SK-N-SH treated with all-trans-retinoic acid at 6 μM for 48 hours (cell line): ENCODE results near the gene EPN2.

Source experiments
- ATAC-seq: fragments of 200-7000 bp; cut with Tn5 transposase; 3 replicates; pipeline ENCODE4 v1.9.1; 2020; ENCODE audit warnings: mild to moderate bottlenecking, moderate library complexity
- ARNTL ChIP-seq: fragments of 450-650 bp; formaldehyde crosslinking; IDR thresholded peaks from 2 replicates; pipeline ENCODE4 v1.5.0; 2020; ENCODE audit warnings: low read depth, mild to moderate bottlenecking, moderate library complexity, borderline replicate concordance
- BACH2 ChIP-seq: fragments of 250-450 bp; sonication (Bioruptor Pico); IDR thresholded peaks from 2 replicates; pipeline ENCODE4 v1.9.0; 2021; ENCODE audit warnings: mild to moderate bottlenecking, borderline replicate concordance
- CREB5 ChIP-seq: fragments of 250-450 bp; sonication (Bioruptor Pico); IDR thresholded peaks from 2 replicates; pipeline ENCODE4 v1.5.1; 2020; ENCODE audit warnings: low read depth, mild to moderate bottlenecking, moderate library complexity
- CSDC2 ChIP-seq: fragments of 250-450 bp; sonication (Bioruptor Pico); IDR thresholded peaks from 2 replicates; pipeline ENCODE4 v1.5.0; 2020; ENCODE audit warnings: mild to moderate bottlenecking, moderate library complexity
- ESRRG ChIP-seq: fragments of 250-450 bp; sonication (Bioruptor Pico); IDR thresholded peaks from 2 replicates; pipeline ENCODE4 v1.6.1; 2021; ENCODE audit warnings: mild to moderate bottlenecking
- GLIS3 ChIP-seq: fragments of 250-450 bp; sonication (Bioruptor Pico); IDR thresholded peaks from 2 replicates; pipeline ENCODE4 v1.5.0; 2020; ENCODE audit warnings: mild to moderate bottlenecking, moderate library complexity
- ISL1 ChIP-seq: fragments of 250-450 bp; sonication (Bioruptor Pico); IDR thresholded peaks from 2 replicates; pipeline ENCODE4 v2.1.2; 2022; ENCODE audit warnings: mild to moderate bottlenecking, moderate library complexity
- OSR1 ChIP-seq: fragments of 250-450 bp; sonication (Bioruptor Pico); IDR thresholded peaks from 2 replicates; pipeline ENCODE4 v1.8.0; 2022; ENCODE audit warnings: moderate library complexity, mild to moderate bottlenecking, inconsistent platforms
- PPARA ChIP-seq: fragments of 250-450 bp; sonication (Bioruptor Pico); IDR thresholded peaks from 2 replicates; pipeline ENCODE4 v1.5.0; 2020; ENCODE audit warnings: mild to moderate bottlenecking, borderline replicate concordance
- RARB ChIP-seq: fragments of 250-450 bp; sonication (Bioruptor Pico); IDR thresholded peaks from 2 replicates; pipeline ENCODE4 v1.8.0; 2021; ENCODE audit warnings: mild to moderate bottlenecking, moderate library complexity
- SNAI2 ChIP-seq: fragments of 250-450 bp; sonication (Bioruptor Pico); IDR thresholded peaks from 2 replicates; pipeline ENCODE4 v1.5.0; 2020; ENCODE audit warnings: mild to moderate bottlenecking, moderate library complexity
- ZC3H10 ChIP-seq: fragments of 250-450 bp; sonication (Bioruptor Pico); IDR thresholded peaks from 2 replicates; pipeline ENCODE4 v1.5.1; 2021; ENCODE audit warnings: mild to moderate bottlenecking, moderate library complexity
- ZFP3 ChIP-seq: fragments of 250-450 bp; sonication (Bioruptor Pico); IDR thresholded peaks from 2 replicates; pipeline ENCODE4 v1.5.0; 2020; ENCODE audit warnings: mild to moderate bottlenecking, moderate library complexity
- ZFP30 ChIP-seq: fragments of 450-650 bp; formaldehyde crosslinking; IDR thresholded peaks from 2 replicates; pipeline ENCODE4 v1.5.0; 2022; ENCODE audit warnings: mild to moderate bottlenecking, moderate library complexity
- ZNF565 ChIP-seq: fragments of 450-650 bp; formaldehyde crosslinking; conservative IDR thresholded peaks from 2 replicates; pipeline ENCODE4 v1.5.0; 2020; ENCODE audit warnings: low read depth, mild to moderate bottlenecking, moderate library complexity
- ZNF70 ChIP-seq: fragments of 450-650 bp; formaldehyde crosslinking; IDR thresholded peaks from 2 replicates; pipeline ENCODE4 v1.5.0; 2020; ENCODE audit warnings: mild to moderate bottlenecking, moderate library complexity
- ZNF8 ChIP-seq: fragments of 450-650 bp; formaldehyde crosslinking; IDR thresholded peaks from 2 replicates; pipeline ENCODE4 v1.5.0; 2020; ENCODE audit warnings: mild to moderate bottlenecking, moderate library complexity
- TF ChIP-seq, protein P1 (sequence below): fragments of 250-450 bp; sonication (Bioruptor Pico); IDR thresholded peaks from 2 replicates; pipeline ENCODE4 v1.5.0; 2020; ENCODE audit warnings: mild to moderate bottlenecking, moderate library complexity
- TF ChIP-seq, protein P2 (sequence below): fragments of 250-450 bp; sonication (Bioruptor Pico); IDR thresholded peaks from 2 replicates; pipeline ENCODE4 v1.8.0; 2020; ENCODE audit warnings: mild to moderate bottlenecking, moderate library complexity, borderline replicate concordance
- TF ChIP-seq, protein P3 (sequence below): fragments of 250-450 bp; sonication (Bioruptor Pico); IDR thresholded peaks from 2 replicates; pipeline ENCODE4 v1.8.0; 2021; ENCODE audit warnings: low read depth, mild to moderate bottlenecking, moderate library complexity, borderline replicate concordance
- TF ChIP-seq, protein P4 (sequence below): fragments of 250-450 bp; sonication (Bioruptor Pico); IDR thresholded peaks from 2 replicates; pipeline ENCODE4 v1.5.1; 2021; ENCODE audit warnings: mild to moderate bottlenecking, moderate library complexity

The EPN2 gene

GRCh38 chr17:19382531-19383444 is 145.6 kb downstream of the EPN2 start:
- ATAC-seq, result no peak
- no peak for TF ChIP-seq ISL1 (CRISPR knock-in tag)
- TF ChIP-seq BACH2, result no peak
- TF ChIP-seq ZC3H10, result no peak
- TF ChIP-seq, protein P1, sequence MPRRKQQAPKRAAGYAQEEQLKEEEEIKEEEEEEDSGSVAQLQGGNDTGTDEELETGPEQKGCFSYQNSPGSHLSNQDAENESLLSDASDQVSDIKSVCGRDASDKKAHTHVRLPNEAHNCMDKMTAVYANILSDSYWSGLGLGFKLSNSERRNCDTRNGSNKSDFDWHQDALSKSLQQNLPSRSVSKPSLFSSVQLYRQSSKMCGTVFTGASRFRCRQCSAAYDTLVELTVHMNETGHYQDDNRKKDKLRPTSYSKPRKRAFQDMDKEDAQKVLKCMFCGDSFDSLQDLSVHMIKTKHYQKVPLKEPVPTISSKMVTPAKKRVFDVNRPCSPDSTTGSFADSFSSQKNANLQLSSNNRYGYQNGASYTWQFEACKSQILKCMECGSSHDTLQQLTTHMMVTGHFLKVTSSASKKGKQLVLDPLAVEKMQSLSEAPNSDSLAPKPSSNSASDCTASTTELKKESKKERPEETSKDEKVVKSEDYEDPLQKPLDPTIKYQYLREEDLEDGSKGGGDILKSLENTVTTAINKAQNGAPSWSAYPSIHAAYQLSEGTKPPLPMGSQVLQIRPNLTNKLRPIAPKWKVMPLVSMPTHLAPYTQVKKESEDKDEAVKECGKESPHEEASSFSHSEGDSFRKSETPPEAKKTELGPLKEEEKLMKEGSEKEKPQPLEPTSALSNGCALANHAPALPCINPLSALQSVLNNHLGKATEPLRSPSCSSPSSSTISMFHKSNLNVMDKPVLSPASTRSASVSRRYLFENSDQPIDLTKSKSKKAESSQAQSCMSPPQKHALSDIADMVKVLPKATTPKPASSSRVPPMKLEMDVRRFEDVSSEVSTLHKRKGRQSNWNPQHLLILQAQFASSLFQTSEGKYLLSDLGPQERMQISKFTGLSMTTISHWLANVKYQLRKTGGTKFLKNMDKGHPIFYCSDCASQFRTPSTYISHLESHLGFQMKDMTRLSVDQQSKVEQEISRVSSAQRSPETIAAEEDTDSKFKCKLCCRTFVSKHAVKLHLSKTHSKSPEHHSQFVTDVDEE, result no peak
- no peak for TF ChIP-seq ZNF565 (CRISPR knock-in tag)
- TF ChIP-seq ZFP3, result no peak
- no peak for TF ChIP-seq ESRRG
- TF ChIP-seq, protein P2, sequence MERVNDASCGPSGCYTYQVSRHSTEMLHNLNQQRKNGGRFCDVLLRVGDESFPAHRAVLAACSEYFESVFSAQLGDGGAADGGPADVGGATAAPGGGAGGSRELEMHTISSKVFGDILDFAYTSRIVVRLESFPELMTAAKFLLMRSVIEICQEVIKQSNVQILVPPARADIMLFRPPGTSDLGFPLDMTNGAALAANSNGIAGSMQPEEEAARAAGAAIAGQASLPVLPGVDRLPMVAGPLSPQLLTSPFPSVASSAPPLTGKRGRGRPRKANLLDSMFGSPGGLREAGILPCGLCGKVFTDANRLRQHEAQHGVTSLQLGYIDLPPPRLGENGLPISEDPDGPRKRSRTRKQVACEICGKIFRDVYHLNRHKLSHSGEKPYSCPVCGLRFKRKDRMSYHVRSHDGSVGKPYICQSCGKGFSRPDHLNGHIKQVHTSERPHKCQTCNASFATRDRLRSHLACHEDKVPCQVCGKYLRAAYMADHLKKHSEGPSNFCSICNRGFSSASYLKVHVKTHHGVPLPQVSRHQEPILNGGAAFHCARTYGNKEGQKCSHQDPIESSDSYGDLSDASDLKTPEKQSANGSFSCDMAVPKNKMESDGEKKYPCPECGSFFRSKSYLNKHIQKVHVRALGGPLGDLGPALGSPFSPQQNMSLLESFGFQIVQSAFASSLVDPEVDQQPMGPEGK, result no peak
- TF ChIP-seq ZNF70 (CRISPR knock-in tag), result no peak
- TF ChIP-seq, protein P3, sequence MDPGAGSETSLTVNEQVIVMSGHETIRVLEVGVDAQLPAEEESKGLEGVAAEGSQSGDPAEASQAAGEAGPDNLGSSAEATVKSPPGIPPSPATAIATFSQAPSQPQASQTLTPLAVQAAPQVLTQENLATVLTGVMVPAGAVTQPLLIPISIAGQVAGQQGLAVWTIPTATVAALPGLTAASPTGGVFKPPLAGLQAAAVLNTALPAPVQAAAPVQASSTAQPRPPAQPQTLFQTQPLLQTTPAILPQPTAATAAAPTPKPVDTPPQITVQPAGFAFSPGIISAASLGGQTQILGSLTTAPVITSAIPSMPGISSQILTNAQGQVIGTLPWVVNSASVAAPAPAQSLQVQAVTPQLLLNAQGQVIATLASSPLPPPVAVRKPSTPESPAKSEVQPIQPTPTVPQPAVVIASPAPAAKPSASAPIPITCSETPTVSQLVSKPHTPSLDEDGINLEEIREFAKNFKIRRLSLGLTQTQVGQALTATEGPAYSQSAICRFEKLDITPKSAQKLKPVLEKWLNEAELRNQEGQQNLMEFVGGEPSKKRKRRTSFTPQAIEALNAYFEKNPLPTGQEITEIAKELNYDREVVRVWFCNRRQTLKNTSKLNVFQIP, result no peak
- TF ChIP-seq OSR1, result no peak
- TF ChIP-seq, protein P4, sequence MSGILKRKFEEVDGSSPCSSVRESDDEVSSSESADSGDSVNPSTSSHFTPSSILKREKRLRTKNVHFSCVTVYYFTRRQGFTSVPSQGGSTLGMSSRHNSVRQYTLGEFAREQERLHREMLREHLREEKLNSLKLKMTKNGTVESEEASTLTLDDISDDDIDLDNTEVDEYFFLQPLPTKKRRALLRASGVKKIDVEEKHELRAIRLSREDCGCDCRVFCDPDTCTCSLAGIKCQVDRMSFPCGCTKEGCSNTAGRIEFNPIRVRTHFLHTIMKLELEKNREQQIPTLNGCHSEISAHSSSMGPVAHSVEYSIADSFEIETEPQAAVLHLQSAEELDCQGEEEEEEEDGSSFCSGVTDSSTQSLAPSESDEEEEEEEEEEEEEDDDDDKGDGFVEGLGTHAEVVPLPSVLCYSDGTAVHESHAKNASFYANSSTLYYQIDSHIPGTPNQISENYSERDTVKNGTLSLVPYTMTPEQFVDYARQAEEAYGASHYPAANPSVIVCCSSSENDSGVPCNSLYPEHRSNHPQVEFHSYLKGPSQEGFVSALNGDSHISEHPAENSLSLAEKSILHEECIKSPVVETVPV, result no peak
- no peak for TF ChIP-seq ARNTL (CRISPR knock-in tag)
- TF ChIP-seq CREB5 (CRISPR knock-in tag), result no peak
- TF ChIP-seq CSDC2 (CRISPR knock-in tag), result no peak
- no peak for TF ChIP-seq ZNF8 (CRISPR knock-in tag)
- no peak for TF ChIP-seq GLIS3 (CRISPR knock-in tag)
- no peak for TF ChIP-seq RARB (CRISPR knock-in tag)
- TF ChIP-seq SNAI2, result no peak

DNA sequence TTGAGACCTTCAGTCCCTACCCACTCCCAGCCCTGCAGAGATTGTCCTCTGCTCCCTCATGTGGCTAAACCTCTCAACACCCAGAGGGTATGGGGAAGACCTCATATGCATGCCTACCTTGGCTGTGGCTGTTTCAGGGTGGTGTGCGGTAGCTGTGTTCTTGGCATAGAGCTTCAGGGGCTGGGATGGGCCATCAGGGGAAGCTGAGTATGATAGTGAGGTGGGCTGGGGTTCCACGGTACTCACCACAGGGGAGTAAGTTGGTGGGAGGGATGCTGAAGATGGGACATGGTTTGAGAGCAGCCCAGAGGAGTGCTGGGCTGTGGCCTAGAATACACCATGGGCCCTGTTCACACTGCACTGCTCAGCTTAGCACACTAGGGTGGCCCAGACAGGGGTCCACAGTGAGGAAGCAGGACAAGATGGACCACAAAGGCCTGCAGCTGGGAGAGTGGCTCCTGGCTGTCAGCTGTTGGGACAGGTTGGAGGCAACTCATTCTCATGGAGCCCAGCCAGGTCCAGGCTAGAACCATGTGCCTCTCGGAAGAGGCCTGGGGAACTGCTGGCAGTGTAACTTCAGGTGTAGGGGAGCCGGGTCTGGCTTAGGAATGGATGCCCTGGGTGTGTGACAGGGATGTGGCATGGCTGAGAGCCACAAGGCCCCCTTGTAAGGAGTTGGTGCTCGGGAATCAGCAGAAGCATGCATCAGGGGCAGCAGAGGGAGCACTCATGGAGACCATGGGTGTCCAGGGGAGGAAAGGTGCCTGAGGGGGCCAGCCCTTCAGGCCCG is 146.7 kb downstream of the EPN2 start:
- no peak for TF ChIP-seq ZFP3
- no peak for TF ChIP-seq ESRRG
- TF ChIP-seq ZNF8 (CRISPR knock-in tag), result no peak
- TF ChIP-seq CREB5 (CRISPR knock-in tag), result no peak
- TF ChIP-seq, protein P1, result no peak
- no peak for TF ChIP-seq CSDC2 (CRISPR knock-in tag)
- TF ChIP-seq SNAI2, result no peak
- no peak for TF ChIP-seq PPARA (CRISPR knock-in tag)
- TF ChIP-seq ISL1 (CRISPR knock-in tag), result no peak
- TF ChIP-seq, protein P3, result no peak
- no peak for TF ChIP-seq OSR1
- no peak for TF ChIP-seq ZFP30
- TF ChIP-seq ZNF70 (CRISPR knock-in tag), result no peak
- no peak for TF ChIP-seq ZNF565 (CRISPR knock-in tag)
- TF ChIP-seq GLIS3 (CRISPR knock-in tag), result no peak
- ATAC-seq, result no peak
